Measurements from ENCODE around the gene ARL6IP4. TPM values are rescaled to one million over a fixed set of nuclear protein-coding genes. Genes with fewer than 3 reads are reported as not detected.

Gene ARL6IP4
- total RNA-seq, 1 donor from 2014 or later: 166 TPM

DNA sequence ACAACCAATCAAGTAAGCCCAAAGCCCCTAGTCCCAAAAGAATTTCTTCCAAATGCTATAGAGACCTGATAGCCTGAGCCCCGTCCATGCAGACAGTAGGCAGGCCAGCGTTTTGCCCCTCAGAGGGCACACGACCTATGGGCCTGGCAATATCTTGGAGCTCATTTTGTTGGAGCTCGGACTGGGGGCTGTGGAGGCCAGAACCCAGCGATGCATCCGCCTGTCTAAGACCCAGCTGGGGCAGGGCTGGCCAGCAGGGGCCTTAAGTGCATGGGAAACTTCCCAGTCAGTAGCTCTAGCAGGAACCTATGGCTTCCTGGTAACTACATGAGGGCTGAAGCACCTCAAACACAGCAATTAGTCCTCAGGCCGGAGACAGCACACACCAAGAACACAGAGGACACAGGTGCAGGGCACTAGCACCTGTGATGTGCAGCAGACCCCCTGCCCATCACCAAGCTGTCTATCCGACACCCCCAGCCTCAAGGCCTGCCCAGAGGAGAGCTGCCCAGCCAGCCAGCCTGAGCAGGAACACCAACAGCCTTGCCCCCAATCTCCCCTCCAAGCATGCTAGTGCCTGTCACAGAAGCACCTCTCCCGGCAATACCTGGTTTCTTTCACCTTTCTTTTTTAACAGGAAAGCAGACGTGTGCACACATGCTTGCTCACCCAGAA lies 50.8 kb downstream of the ARL6IP4 start:
- Mint-ChIP-seq H3K4me1 (ENCODE audit: unreplicated experiment) (peaks cover 5% of the 10 kb centered on the region), H3K4me3 (ENCODE audit: unreplicated experiment) (no peak overlapping the region), H3K27ac (ENCODE audit: unreplicated experiment) (no peak overlapping the region), H3K27me3 (ENCODE audit: unreplicated experiment) (no peaks in the 10 kb centered on the region), H3K9me3 (ENCODE audit: unreplicated experiment) (no peaks in the 10 kb centered on the region), H3K36me3 (ENCODE audit: unreplicated experiment) (no peaks in the 10 kb centered on the region)
- DNase-seq (ENCODE audit: extremely low spot score, unreplicated experiment): no peak
- TF ChIP-seq, protein P1, sequence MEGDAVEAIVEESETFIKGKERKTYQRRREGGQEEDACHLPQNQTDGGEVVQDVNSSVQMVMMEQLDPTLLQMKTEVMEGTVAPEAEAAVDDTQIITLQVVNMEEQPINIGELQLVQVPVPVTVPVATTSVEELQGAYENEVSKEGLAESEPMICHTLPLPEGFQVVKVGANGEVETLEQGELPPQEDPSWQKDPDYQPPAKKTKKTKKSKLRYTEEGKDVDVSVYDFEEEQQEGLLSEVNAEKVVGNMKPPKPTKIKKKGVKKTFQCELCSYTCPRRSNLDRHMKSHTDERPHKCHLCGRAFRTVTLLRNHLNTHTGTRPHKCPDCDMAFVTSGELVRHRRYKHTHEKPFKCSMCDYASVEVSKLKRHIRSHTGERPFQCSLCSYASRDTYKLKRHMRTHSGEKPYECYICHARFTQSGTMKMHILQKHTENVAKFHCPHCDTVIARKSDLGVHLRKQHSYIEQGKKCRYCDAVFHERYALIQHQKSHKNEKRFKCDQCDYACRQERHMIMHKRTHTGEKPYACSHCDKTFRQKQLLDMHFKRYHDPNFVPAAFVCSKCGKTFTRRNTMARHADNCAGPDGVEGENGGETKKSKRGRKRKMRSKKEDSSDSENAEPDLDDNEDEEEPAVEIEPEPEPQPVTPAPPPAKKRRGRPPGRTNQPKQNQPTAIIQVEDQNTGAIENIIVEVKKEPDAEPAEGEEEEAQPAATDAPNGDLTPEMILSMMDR (IDR thresholded peaks at IDR 0.05): no peak

Small RNA genes within 50 kb of the gene (microRNA-seq; reads per million reads assigned to microRNA genes)
- not detected for gene MIR4304 (ENCODE audit: unreplicated experiment)

Other genes with a start within 250 kb of the ARL6IP4 start
- 0.21 and 0.37 TPM in 2 replicates for gene HCAR1, start 249.8 kb upstream of the ARL6IP4 start, total RNA-seq
- gene DENR, start 227.9 kb upstream of the ARL6IP4 start, total RNA-seq: 50.2 and 51.9 TPM in 2 replicates
- gene CCDC62, start 206.1 kb upstream of the ARL6IP4 start, total RNA-seq: 0.27 and 0.34 TPM in 2 replicates
- 26.0 and 31.3 TPM in 2 replicates for gene HIP1R, start 145.2 kb upstream of the ARL6IP4 start, total RNA-seq
- 27.5 and 29.9 TPM in 2 replicates for gene VPS37B, start 84.6 kb upstream of the ARL6IP4 start, total RNA-seq
- gene ABCB9, start 14.2 kb upstream of the ARL6IP4 start, total RNA-seq: 13.1 and 13.4 TPM in 2 replicates
- 16.7 and 20.2 TPM in 2 replicates for gene OGFOD2, start 5.4 kb upstream of the ARL6IP4 start, total RNA-seq
- gene PITPNM2, start 170.4 kb downstream of the ARL6IP4 start, total RNA-seq: 10.1 and 11.0 TPM in 2 replicates